Measurements from ENCODE around the gene CDH4. TPM values are rescaled to one million over a fixed set of nuclear protein-coding genes. Genes with fewer than 3 reads are reported as not detected.

The CDH4 gene
- total RNA-seq, 2 experiments from 2014 or later: not detected

DNA sequence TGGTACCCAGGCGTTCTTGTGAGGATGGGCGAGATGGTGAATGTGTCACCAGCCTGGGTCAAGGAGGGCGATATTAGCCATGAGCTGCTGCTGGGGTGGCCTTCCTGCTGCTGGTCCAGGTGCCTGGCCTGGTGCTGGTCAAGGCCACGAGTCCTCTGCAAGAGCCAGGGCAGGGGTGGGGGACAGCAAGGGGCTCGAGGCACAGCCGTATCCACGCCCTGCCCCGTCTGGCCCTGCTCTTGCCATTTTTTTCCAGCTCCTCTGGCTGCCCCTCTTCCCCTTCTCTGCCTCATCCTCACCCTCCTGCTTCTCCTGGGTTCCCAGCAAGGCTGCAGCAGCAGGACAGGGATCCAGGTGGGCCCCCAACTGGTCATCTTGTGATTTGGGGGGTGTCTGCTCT, 51.2 kb downstream of the CDH4 start:
- intact Hi-C loops (cut with micrococcal nuclease; ENCODE audit: unreplicated experiment): no loop called here

DNA sequence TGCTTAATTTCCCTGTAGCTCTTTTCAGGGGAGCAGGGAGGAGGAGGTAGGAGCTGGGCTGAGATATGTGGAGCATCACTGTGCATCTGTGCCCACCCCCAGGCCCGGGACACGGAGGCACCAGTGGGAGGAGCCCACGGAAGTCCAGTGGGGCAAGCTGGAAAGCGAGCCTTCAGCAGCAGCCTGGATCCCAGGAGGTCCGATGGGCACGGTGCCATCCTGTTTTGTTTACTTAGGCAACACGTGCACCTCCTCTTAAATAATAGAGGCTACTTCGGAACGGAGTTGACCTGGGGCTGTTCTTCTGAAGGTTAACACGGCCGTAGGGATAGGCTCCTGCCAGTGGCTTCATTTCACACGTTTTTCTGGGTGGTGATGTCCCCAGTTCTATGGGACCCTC, 51.6 kb downstream of the CDH4 start:
- no peak overlapping the region for H2AFZ ChIP-seq (ENCODE audit: low read length)
- H3K9me2 ChIP-seq (ENCODE audit: insufficient read depth, low read length): no peaks in the 10 kb centered on the region
- H3K4me1 ChIP-seq (ENCODE audit: insufficient read depth, low read length, poor library complexity, severe bottlenecking): no peaks in the 10 kb centered on the region
- DNase-seq (ENCODE audit: low spot score): no peak
- H3K9me3 ChIP-seq (ENCODE audit: low read length): no peaks in the 10 kb centered on the region
- H3K36me3 ChIP-seq (ENCODE audit: insufficient read depth, low read length): no peaks in the 10 kb centered on the region
- H3K4me3 ChIP-seq (ENCODE audit: low read depth, low read length, poor library complexity, severe bottlenecking): no peak overlapping the region
- TF ChIP-seq EZH2phosphoT487 (IDR thresholded peaks at IDR 0.05; ENCODE audit: borderline replicate concordance, low read depth, low read length): no peak
- TF ChIP-seq, protein P1, sequence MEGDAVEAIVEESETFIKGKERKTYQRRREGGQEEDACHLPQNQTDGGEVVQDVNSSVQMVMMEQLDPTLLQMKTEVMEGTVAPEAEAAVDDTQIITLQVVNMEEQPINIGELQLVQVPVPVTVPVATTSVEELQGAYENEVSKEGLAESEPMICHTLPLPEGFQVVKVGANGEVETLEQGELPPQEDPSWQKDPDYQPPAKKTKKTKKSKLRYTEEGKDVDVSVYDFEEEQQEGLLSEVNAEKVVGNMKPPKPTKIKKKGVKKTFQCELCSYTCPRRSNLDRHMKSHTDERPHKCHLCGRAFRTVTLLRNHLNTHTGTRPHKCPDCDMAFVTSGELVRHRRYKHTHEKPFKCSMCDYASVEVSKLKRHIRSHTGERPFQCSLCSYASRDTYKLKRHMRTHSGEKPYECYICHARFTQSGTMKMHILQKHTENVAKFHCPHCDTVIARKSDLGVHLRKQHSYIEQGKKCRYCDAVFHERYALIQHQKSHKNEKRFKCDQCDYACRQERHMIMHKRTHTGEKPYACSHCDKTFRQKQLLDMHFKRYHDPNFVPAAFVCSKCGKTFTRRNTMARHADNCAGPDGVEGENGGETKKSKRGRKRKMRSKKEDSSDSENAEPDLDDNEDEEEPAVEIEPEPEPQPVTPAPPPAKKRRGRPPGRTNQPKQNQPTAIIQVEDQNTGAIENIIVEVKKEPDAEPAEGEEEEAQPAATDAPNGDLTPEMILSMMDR (conservative IDR thresholded peaks at IDR 0.05; ENCODE audit: low read length): no peak
- BruUV-seq (replicated peaks): no TSS peak
- no peaks in the 10 kb centered on the region for H4K20me1 ChIP-seq (ENCODE audit: insufficient read depth, low read length)
- no peak overlapping the region for H3K4me2 ChIP-seq (ENCODE audit: low read length)
- ChIA-PET POLR2A (interaction anchor here (0.6 kb wide), 1 partner anchor 74 kb away, joined by 3 read pairs; no protein-coding TSS in a partner anchor), CTCF (ENCODE audit: unreplicated experiment) (interaction anchor here (0.6 kb wide), 1 partner anchor 1100 kb away, joined by 3 read pairs; no protein-coding TSS in a partner anchor)
- H3K79me2 ChIP-seq (ENCODE audit: insufficient read depth, low read depth, low read length): no peaks in the 10 kb centered on the region
- intact Hi-C loops (cut with micrococcal nuclease; ENCODE audit: unreplicated experiment): no loop called here
- no peak overlapping the region for H3K27ac ChIP-seq (ENCODE audit: low read depth, low read length, poor library complexity, severe bottlenecking)

More for the DNA sequence above, 51.2 kb downstream of the CDH4 start:
- no peak overlapping the region for H3K27ac ChIP-seq (ENCODE audit: low read depth, low read length, poor library complexity, severe bottlenecking)
- no TSS peak for BruUV-seq (replicated peaks)
- CTCF ChIA-PET (ENCODE audit: unreplicated experiment): interaction anchor here (0.6 kb wide), 1 partner anchor 1100 kb away, joined by 3 read pairs; no protein-coding TSS in a partner anchor
- no peak overlapping the region for H3K4me2 ChIP-seq (ENCODE audit: low read length)
- H3K36me3 ChIP-seq (ENCODE audit: insufficient read depth, low read length): no peaks in the 10 kb centered on the region
- H3K9me3 ChIP-seq (ENCODE audit: low read length): no peaks in the 10 kb centered on the region
- no peaks in the 10 kb centered on the region for H3K4me1 ChIP-seq (ENCODE audit: insufficient read depth, low read length, poor library complexity, severe bottlenecking)
- no peaks in the 10 kb centered on the region for H3K79me2 ChIP-seq (ENCODE audit: insufficient read depth, low read depth, low read length)
- no peak for DNase-seq (ENCODE audit: low spot score)
- H3K4me3 ChIP-seq (ENCODE audit: low read depth, low read length, poor library complexity, severe bottlenecking): no peak overlapping the region
- no peaks in the 10 kb centered on the region for H3K9me2 ChIP-seq (ENCODE audit: insufficient read depth, low read length)
- no peak overlapping the region for H2AFZ ChIP-seq (ENCODE audit: low read length)
- POLR2A ChIA-PET: no interaction called here
- TF ChIP-seq EZH2phosphoT487 (IDR thresholded peaks at IDR 0.05; ENCODE audit: borderline replicate concordance, low read depth, low read length): no peak
- TF ChIP-seq, protein P1 (conservative IDR thresholded peaks at IDR 0.05; ENCODE audit: low read length): no peak
- H4K20me1 ChIP-seq (ENCODE audit: insufficient read depth, low read length): no peaks in the 10 kb centered on the region

DNA sequence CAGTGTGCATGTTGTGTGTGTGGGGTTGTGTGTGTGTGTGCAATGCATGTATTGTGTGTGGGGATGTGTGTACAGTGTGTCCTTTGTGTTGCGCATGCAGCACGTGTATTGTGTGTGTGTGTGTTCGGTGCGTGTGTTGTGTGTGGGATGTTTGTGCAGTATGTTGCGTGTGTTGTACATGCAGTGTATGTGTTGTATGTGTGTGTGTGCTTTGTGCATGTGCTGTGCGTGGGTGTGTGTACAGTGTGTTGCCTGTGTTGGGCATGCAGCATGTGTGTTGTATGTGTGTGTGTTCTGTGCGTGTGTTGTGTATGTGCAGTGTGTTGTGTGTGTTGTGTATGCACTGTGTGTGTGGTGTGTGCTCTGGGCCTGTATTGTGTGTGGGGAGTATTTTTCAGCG, 52.7 kb downstream of the CDH4 start:
- Histone ChIP-seq H3K4me2 (ENCODE audit: low read length) (no peak overlapping the region), H2AFZ (ENCODE audit: low read length) (no peak overlapping the region), H3K9me3 (ENCODE audit: low read length) (no peaks in the 10 kb centered on the region), H4K20me1 (ENCODE audit: insufficient read depth, low read length) (no peaks in the 10 kb centered on the region), H3K4me1 (ENCODE audit: insufficient read depth, low read length, poor library complexity, severe bottlenecking) (no peaks in the 10 kb centered on the region), H3K27ac (ENCODE audit: low read depth, low read length, poor library complexity, severe bottlenecking) (no peak overlapping the region), H3K9me2 (ENCODE audit: insufficient read depth, low read length) (no peaks in the 10 kb centered on the region), H3K4me3 (ENCODE audit: low read depth, low read length, poor library complexity, severe bottlenecking) (no peak overlapping the region), H3K79me2 (ENCODE audit: insufficient read depth, low read depth, low read length) (no peaks in the 10 kb centered on the region), H3K36me3 (ENCODE audit: insufficient read depth, low read length) (no peaks in the 10 kb centered on the region)
- DNase-seq (ENCODE audit: low spot score): no peak
- TF ChIP-seq, protein P1 (conservative IDR thresholded peaks at IDR 0.05; ENCODE audit: low read length): no peak
- TF ChIP-seq EZH2phosphoT487 (IDR thresholded peaks at IDR 0.05; ENCODE audit: borderline replicate concordance, low read depth, low read length): no peak
- intact Hi-C loops (cut with micrococcal nuclease; ENCODE audit: unreplicated experiment): no loop called here
- CTCF ChIA-PET (ENCODE audit: unreplicated experiment): no interaction called here
- POLR2A ChIA-PET: no interaction called here
- no TSS peak for BruUV-seq (replicated peaks)

Data from OCI-LY7 (cell line).